ENCODE measurements around the gene OR2AG1.

- TF ChIP-seq CTCF (conservative IDR thresholded peaks at IDR 0.05 in 1 of 2, IDR thresholded peaks at IDR 0.05 in 1 of 2; ENCODE audit: low read depth in 1 of 2, low read length in 2 of 2) (no peak), EZH2 (IDR thresholded peaks at IDR 0.05; ENCODE audit: low read length, missing control alignments) (no peak)
Measured at GRCh38 chr11:6771926-6772893, 10.6 kb upstream of the OR2AG1 start, which contains the start of gene OR2AG2.

Measured in fibroblast of lung (primary cell).